Esophagus muscularis mucosa (tissue), 4 donors: ENCODE measurements around the gene HS1BP3. TPM values are rescaled to one million over a fixed set of nuclear protein-coding genes. Genes with fewer than 3 reads are reported as not detected.
A peak's percentile ranks its signal among the peaks of the same experiment; 100 is the strongest.

ENCODE experiments used
- DNase-seq: peaks from one replicate; pipeline ENCODE4 v3.0.0-alpha.2; 2017; ENCODE audit errors: extremely low spot score
- H3K27ac ChIP-seq, 4 donors: fragments of 200-600 bp; sonication (generic); replicated peaks in 1 of 4; 1 replicate in 3 of 4; 2 replicates in 1 of 4; pipeline ENCODE4 v1.5.1; 2016 to 2019; ENCODE audit warnings: mild to moderate bottlenecking in 1 of 4
- H3K27me3 ChIP-seq, 4 donors: fragments of 200-600 bp; sonication (generic); one replicate each; pipeline versions ENCODE4 v1.5.1 to v1.6.0; 2016 to 2019
- H3K36me3 ChIP-seq, 4 donors: fragments of 200-600 bp; sonication (generic); one replicate each; pipeline ENCODE4 v1.5.1; 2016 to 2019
- H3K4me1 ChIP-seq, 4 donors: fragments of 200-600 bp; sonication (generic); one replicate each; pipeline ENCODE4 v1.5.1; 2016 to 2019
- H3K4me3 ChIP-seq, 4 donors: fragments of 200-600 bp; sonication (generic); 1 replicate in 2 of 4; 2 replicates in 2 of 4; pipeline ENCODE4 v1.5.1; 2016 to 2019; ENCODE audit warnings: mild to moderate bottlenecking in 4 of 4, moderate library complexity in 1 of 4
- H3K9me3 ChIP-seq, 4 donors: fragments of 200-600 bp; sonication (generic); 1 replicate in 3 of 4; 2 replicates in 1 of 4; pipeline ENCODE4 v1.5.1; 2016 to 2019
- EP300 ChIP-seq: sonication (generic); formaldehyde crosslinking; IDR thresholded peaks from one replicate; pipeline ENCODE4 v1.6.1; 2017; ENCODE audit warnings: antibody characterized with exemption
- POLR2A ChIP-seq: fragments of 450-650 bp; IDR thresholded peaks from one replicate; pipeline ENCODE4 v1.6.1; 2017; ENCODE audit warnings: antibody characterized with exemption, moderate library complexity, mild to moderate bottlenecking, low read depth
- POLR2AphosphoS5 ChIP-seq, 2 donors: sonication (generic); formaldehyde crosslinking; IDR thresholded peaks; one replicate each; pipeline ENCODE4 v1.6.1; 2017; ENCODE audit warnings: antibody characterized with exemption in 2 of 2
- WGBS: methylation state at CpG from one replicate; pipeline ENCODE4 v1.1.5; 2018; 5-methylcytosine and 5-hydroxymethylcytosine counted together
- intact Hi-C: fragments of 100-400 bp; cut with DNase I; formaldehyde crosslinking; loops from one replicate; pipeline ENCODE4 v1.15.1; 2023
- total RNA-seq, 4 donors: library from RNA; depleted of rRNA; stranded (reverse); fragments of >200 nt; gene quantifications; one replicate each; pipeline versions ENCODE4 v1.1.0 to v1.2.1, GENCODE V29; 2016
- TF ChIP-seq, protein P1 (sequence below), 3 experiments: fragments of 200-600 bp in 2 of 3; fragments of 450-650 bp in 1 of 3; sonication (generic) in 2 of 3; IDR thresholded peaks; one replicate each; pipeline ENCODE4 v1.5.1; 2017 to 2019; ENCODE audit warnings: antibody characterized with exemption in 3 of 3, mild to moderate bottlenecking in 2 of 3, moderate library complexity in 1 of 3

The HS1BP3 gene
- total RNA-seq, 4 donors from 2014 or later: 42.6 to 95.6 (median 60.0) TPM

DNA sequence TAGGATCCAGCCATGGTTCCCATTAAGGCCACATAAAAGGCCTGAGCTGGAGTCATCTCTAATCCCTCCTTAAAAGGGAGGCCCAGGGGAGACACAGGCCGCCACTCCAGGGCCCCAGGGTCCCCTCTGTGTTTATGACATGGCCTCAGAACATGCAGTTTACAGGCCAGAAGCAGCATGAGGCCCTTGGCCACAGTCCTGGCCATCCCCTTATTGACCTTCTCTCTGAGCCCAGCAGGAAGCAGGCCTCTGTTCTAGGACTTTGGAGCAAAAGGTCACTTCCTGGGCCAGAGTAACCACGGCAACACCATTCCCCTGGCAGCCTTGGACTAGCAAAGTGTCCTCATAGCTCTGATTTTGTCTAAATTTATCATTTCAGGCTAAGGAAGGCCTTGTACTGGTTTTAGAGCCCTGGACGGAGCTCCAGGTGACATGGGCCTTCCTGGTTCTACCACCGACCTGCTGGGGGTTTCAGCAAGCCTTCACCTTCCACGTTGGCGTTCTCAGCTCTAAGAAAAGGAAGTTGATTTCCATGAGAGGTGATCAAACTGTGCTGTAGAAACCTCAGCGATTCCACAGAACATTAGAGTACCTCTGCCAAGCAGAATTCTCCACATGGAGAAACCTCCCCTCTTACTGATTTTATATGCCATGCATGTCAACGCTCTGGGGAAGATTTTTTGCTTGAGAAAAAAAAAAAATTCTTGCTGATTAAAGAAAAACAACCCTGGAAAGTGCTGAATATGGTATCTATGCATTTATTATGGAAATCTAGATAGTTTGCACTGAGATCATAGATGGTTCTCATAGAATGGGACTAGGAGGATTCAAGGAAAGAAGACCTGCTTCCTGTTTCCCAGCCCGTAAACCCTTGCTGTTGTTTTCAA lies 53.7 kb downstream of the HS1BP3 start:
- Histone ChIP-seq H3K36me3 (peaks cover 0 to 6% (median 1%) of the 10 kb centered on the region in 4 donors), H3K27me3 (no peaks in the 10 kb centered on the region), H3K4me1 (peaks cover 68 to 88% (median 83%) of the 10 kb centered on the region in 4 donors), H3K4me3 (no peak overlapping the region), H3K27ac (peak overlapping the region; percentile 73 to 76 (median 74)), H3K9me3 (no peaks in the 10 kb centered on the region)
- intact Hi-C loops: no loop called here
- TF ChIP-seq EP300: peak; percentile 32
- TF ChIP-seq POLR2AphosphoS5 (IDR thresholded peaks at IDR 0.05): peak; percentile 81 to 89
- TF ChIP-seq POLR2A: no peak
- 59% methylated on average over 9 of the region's 9 CpGs for WGBS
- DNase-seq: no peak

DNA sequence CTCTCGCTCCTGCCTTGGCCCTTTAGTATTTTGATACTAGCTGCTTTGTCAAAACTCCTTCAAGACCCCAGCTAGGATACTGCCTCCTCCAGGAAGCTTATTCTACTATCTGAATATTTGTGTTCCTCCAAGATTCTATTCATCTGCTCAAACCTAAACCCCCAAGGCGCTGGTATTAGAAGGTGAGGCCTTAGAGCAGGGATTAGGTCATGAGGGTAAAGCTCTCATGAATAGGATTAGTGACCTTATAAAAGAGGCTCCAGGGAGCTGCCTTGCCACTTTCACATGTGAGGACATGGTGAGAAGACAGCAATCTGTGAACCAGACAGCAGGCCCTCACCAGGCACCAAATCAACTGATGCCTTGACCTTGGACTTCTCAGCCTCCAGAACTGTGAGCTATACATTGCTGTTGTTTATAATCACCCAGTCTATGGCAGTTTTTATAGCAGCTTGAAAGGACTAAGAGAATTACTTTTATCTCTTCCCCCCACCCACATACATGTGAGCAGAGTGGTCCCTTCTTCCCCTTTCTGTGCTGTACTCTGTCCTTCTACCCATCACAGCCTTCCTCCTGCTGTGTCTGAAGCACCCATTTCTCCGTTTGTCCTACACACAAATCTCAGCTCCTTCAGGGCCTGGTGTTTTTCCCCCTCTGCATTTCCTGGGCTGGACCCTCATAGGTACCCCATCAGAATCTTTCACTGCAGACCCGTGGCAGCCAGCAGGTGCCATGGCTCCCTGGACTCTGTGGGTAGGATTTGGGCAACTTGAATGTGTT lies 54.5 kb downstream of the HS1BP3 start:
- DNase-seq: no peak
- no peaks in the 10 kb centered on the region for H3K9me3 ChIP-seq
- no peaks in the 10 kb centered on the region for H3K27me3 ChIP-seq
- TF ChIP-seq POLR2AphosphoS5 (IDR thresholded peaks at IDR 0.05) (no peak), POLR2A (no peak), EP300 (no peak)
- TF ChIP-seq, protein P1, sequence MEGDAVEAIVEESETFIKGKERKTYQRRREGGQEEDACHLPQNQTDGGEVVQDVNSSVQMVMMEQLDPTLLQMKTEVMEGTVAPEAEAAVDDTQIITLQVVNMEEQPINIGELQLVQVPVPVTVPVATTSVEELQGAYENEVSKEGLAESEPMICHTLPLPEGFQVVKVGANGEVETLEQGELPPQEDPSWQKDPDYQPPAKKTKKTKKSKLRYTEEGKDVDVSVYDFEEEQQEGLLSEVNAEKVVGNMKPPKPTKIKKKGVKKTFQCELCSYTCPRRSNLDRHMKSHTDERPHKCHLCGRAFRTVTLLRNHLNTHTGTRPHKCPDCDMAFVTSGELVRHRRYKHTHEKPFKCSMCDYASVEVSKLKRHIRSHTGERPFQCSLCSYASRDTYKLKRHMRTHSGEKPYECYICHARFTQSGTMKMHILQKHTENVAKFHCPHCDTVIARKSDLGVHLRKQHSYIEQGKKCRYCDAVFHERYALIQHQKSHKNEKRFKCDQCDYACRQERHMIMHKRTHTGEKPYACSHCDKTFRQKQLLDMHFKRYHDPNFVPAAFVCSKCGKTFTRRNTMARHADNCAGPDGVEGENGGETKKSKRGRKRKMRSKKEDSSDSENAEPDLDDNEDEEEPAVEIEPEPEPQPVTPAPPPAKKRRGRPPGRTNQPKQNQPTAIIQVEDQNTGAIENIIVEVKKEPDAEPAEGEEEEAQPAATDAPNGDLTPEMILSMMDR (IDR thresholded peaks at IDR 0.05): no peak
- H3K4me3 ChIP-seq: no peak overlapping the region
- peaks cover 70 to 94% (median 87%) of the 10 kb centered on the region in 4 donors for H3K4me1 ChIP-seq
- peak overlapping the region; percentile 68 to 76 (median 74) for H3K27ac ChIP-seq
- WGBS: 97% methylated on average over 4 of the region's 4 CpGs
- peaks cover 0 to 6% (median 1%) of the 10 kb centered on the region in 4 donors for H3K36me3 ChIP-seq
- intact Hi-C loops: no loop called here

DNA sequence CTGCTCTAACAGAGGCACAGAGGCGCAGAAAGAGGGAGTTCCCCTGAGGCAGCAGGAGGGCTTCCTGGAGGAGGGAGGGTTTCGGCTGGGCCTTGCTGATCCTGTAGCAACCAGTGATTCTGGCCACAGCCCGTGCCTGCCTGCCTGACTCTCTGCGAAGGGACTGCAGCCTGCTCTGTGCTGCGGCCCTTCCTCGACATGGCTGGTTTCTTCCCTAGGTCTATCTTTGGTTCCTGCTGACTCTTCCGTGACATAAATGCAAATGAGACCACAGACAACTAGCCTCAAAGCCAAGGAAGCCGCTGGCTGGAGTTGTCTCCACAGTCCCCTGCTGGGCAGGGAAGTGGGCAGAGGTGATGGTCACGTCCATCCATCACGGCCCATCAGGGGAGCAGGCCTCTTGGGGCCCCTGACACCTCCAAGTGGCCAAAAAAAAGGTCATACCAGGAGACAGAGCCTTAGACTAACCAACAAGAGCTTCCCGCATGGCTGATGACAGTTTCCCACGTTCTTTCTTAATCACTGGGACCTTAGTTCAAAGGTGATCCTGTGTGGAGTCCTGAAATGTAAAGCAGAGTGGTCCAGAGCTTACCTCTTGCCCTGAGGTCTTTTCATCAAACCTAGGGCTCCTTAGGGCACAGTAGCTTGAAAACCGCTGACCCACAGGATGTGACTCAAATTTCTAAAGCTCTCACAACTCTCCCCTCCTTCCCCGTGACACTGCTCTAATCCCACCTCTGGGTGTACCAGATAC lies 55.3 kb downstream of the HS1BP3 start:
- H3K4me1 ChIP-seq: peaks cover 72 to 93% (median 88%) of the 10 kb centered on the region in 4 donors
- peaks cover 0 to 6% (median 1%) of the 10 kb centered on the region in 4 donors for H3K36me3 ChIP-seq
- no peak for DNase-seq
- intact Hi-C loops: no loop called here
- no peak overlapping the region for H3K4me3 ChIP-seq
- TF ChIP-seq POLR2AphosphoS5 (IDR thresholded peaks at IDR 0.05) (peak; percentile 25 to 30), EP300 (no peak)
- WGBS: 85% methylated on average over 11 of the region's 14 CpGs
- H3K27ac ChIP-seq: peak overlapping the region; percentile 68 to 76 (median 74)
- H3K9me3 ChIP-seq: no peaks in the 10 kb centered on the region
- no peaks in the 10 kb centered on the region for H3K27me3 ChIP-seq

DNA sequence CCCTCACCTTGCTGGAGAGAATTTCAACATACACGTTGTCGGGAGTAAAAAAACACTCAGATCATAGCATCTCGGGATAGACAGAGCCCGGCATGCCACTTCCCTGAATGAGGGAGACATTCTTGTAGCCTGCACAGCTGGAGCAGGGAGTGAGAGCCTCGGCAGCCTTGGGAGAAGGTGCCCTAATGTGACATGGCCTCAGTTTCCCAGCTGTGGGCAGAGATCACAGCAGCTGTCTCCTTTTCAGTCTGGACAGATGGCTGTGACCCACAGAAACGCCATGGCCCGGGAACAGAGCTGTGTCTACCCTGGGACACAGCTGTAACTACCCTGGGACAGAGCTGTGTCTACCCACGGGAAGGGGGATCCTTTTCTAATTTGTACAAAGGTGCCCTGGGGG lies 55.9 kb downstream of the HS1BP3 start:
- Histone ChIP-seq H3K27me3 (no peaks in the 10 kb centered on the region), H3K9me3 (no peaks in the 10 kb centered on the region), H3K36me3 (peaks cover 0 to 6% (median 1%) of the 10 kb centered on the region in 4 donors), H3K4me3 (no peak overlapping the region), H3K27ac (peak overlapping the region; percentile 46 to 76 (median 74)), H3K4me1 (peaks cover 72 to 93% (median 87%) of the 10 kb centered on the region in 4 donors)
- TF ChIP-seq POLR2AphosphoS5 (IDR thresholded peaks at IDR 0.05) (no peak), EP300 (no peak), POLR2A (no peak)
- TF ChIP-seq, protein P1 (IDR thresholded peaks at IDR 0.05): no peak
- intact Hi-C loops: no loop called here
- 95% methylated on average over 6 of the region's 8 CpGs for WGBS
- DNase-seq: no peak

DNA sequence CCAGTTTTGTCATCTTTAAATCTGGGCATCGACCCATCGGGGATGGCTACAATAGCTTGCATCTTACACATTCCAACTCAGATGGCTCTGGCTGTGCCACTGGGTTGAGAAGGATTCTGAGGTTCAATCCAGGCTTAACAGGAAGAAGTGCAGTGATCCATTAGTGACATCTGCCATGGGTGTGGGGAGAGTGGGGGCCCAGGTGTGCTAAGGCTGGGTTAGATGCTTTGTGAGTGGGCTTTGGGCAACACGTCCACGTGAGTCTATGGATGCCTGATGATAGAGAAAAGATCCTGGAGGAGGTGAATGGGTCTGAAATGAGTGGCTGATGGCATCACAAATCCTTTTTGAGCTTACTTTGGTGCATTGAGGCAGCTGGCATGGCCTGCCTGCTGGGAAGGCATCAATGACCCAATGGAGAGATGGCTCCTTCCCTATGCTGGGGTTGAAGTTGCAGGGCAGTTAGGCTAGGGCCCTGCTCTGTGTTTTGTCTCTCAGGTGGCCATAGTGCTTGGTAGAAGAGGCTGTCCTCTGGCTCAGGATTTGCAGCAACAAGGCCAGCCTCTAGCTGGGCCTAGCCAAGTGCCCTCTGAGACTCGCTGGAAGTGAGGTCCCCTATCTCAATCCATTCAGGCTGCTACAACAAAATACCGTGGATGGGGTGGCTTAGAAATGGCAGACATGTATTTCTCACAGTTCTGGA lies 56.7 kb downstream of the HS1BP3 start:
- WGBS: 87% methylated on average over 6 of the region's 6 CpGs
- intact Hi-C loops: no loop called here
- TF ChIP-seq POLR2AphosphoS5 (IDR thresholded peaks at IDR 0.05): no peak
- TF ChIP-seq, protein P1 (IDR thresholded peaks at IDR 0.05): no peak
- TF ChIP-seq POLR2A: no peak

More for the DNA sequence above, 56.7 kb downstream of the HS1BP3 start:
- Histone ChIP-seq H3K4me3 (no peak overlapping the region), H3K36me3 (peaks cover 0 to 6% (median 1%) of the 10 kb centered on the region in 4 donors), H3K27me3 (no peaks in the 10 kb centered on the region), H3K4me1 (peaks cover 71 to 93% (median 86%) of the 10 kb centered on the region in 4 donors), H3K27ac (peak overlapping the region; percentile 35 to 76 (median 60)), H3K9me3 (no peaks in the 10 kb centered on the region)
- no peak for DNase-seq
